IPS DF 6.9 (cell line): ENCODE data around the gene KCMF1.

Experiments
- DNase-seq: peaks from one replicate; pipeline ENCODE4 v3.0.0-alpha.2; 2013; ENCODE audit warnings: low read depth, low spot score
- H3K27ac ChIP-seq: one replicate; pipeline ENCODE4 v1.5.1; 2013; ENCODE audit warnings: low read length, control low read depth
- H3K27me3 ChIP-seq: 2 replicates; pipeline ENCODE4 v1.6.1; 2013; ENCODE audit warnings: mild to moderate bottlenecking, low read length; ENCODE audit not compliant: control insufficient read depth, insufficient read depth
- H3K36me3 ChIP-seq: 2 replicates; pipeline ENCODE4 v1.6.1; 2013; ENCODE audit warnings: low read length; ENCODE audit not compliant: control insufficient read depth, insufficient read depth
- H3K4me1 ChIP-seq: 2 replicates; pipeline ENCODE4 v1.6.1; 2013; ENCODE audit warnings: low read length; ENCODE audit not compliant: control insufficient read depth, insufficient read depth
- H3K4me3 ChIP-seq: 2 replicates; pipeline ENCODE4 v1.5.1; 2013; ENCODE audit warnings: mild to moderate bottlenecking, low read length
- H3K9me3 ChIP-seq: 2 replicates; pipeline ENCODE4 v1.6.1; 2013; ENCODE audit warnings: low read length, inconsistent platforms; ENCODE audit not compliant: control insufficient read depth, insufficient read depth
- WGBS: extraction: QIAGEN DNeasy Blood & Tissue Kit; methylation state at CpG from one replicate; pipeline ENCODE4 v1.1.7; 2013; ENCODE audit warnings: mixed read lengths, missing lambda C conversion rate; ENCODE audit not compliant: insufficient read length, insufficient coverage; 5-methylcytosine and 5-hydroxymethylcytosine counted together

The KCMF1 gene

DNA sequence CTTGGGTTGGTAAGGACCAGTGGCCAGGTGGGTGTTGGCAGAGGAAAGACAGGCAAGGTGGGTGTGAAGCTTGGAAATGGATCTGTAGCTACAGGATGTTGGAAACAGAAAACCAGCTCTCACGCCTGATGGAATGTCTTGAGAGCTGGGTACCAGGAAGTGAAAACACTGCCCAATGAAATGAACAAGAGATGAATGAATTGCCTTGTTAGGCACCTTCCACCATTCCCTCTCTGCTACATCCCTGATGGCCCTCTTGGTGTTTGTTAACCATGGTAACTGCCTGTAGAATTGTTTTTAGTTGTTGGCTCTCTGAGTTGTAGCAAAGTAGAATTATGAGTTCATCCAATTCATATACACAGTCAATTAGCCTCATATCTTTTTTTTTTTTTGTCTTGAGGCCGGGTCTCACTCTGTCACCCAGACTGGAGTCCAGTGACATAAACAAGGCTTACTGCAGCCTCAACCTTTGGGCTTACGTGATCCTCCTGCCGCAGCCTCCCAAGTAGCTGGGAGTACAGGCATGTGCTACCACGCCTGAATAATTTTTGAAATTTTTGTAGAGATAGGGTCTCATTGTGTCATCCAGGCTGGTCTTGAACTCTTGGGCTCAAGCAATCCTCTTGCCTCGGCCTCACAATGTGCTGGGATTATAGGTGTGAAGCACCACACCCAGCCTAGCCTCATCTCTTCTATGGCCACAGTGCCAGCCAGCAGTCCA lies 9.5 kb downstream of the KCMF1 start:
- no peaks in the 10 kb centered on the region for H3K9me3 ChIP-seq
- H3K4me3 ChIP-seq: no peak overlapping the region
- DNase-seq: no peak
- peaks cover 2% of the 10 kb centered on the region; the same call in 1 of the 2 replicates for H3K4me1 ChIP-seq
- H3K36me3 ChIP-seq: no peaks in the 10 kb centered on the region
- no peaks in the 10 kb centered on the region for H3K27me3 ChIP-seq
- H3K27ac ChIP-seq: no peak overlapping the region
- WGBS: no CpG with 5 or more reads among the region's 6 CpGs

DNA sequence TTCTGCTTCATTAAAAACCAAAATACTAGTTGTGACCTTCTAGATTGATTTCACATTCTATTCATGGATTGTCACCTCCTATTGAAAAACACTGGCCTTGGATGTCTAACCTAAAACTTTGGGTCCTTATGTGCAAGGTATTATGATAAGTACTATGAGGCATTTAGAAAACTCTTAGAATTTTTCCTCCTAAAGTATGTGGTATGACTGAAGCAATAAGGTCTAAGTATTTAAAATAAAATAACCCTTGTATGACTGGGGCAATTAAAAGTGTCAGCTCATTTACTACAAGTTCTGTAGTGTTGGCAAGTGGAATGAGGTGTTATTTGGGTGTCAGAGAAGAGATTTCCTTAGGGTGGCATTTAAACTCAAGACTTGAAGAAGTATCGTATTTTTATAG lies 15.1 kb downstream of the KCMF1 start:
- Histone ChIP-seq H3K9me3 (no peaks in the 10 kb centered on the region), H3K36me3 (no peaks in the 10 kb centered on the region), H3K27me3 (no peaks in the 10 kb centered on the region), H3K27ac (no peak overlapping the region), H3K4me1 (0 out of 2 replicates have a peak, but pooled peaks cover 1% of the 10 kb centered on the region), H3K4me3 (no peak overlapping the region)
- 100% methylated on average over 1 of the region's 1 CpG for WGBS
- no peak for DNase-seq

DNA sequence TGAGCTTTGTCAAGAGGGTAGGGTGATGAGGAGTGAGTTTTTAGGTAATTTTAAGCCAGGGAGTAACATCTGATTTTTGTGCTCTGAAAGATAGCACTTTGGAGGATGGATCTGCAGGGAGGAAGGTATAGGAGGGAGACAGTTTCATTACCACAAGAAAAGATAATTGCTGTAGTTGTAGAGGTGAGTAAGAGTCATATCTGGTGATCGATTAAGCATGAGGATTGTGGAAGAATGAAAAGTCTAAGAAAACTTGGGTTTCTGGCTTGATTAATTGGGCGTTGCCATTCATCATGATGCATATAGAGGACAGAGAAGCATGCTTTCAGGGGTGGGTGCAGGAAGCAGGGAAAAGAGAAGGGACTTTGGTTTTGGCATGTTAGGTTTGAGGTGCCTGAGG lies 18.5 kb downstream of the KCMF1 start:
- Histone ChIP-seq H3K27ac (no peak overlapping the region), H3K4me1 (0 out of 2 replicates have a peak, but pooled peaks cover 1% of the 10 kb centered on the region), H3K9me3 (no peaks in the 10 kb centered on the region), H3K4me3 (no peak overlapping the region), H3K36me3 (no peaks in the 10 kb centered on the region), H3K27me3 (no peaks in the 10 kb centered on the region)
- DNase-seq: no peak
- WGBS: no CpG with 5 or more reads among the region's 2 CpGs

DNA sequence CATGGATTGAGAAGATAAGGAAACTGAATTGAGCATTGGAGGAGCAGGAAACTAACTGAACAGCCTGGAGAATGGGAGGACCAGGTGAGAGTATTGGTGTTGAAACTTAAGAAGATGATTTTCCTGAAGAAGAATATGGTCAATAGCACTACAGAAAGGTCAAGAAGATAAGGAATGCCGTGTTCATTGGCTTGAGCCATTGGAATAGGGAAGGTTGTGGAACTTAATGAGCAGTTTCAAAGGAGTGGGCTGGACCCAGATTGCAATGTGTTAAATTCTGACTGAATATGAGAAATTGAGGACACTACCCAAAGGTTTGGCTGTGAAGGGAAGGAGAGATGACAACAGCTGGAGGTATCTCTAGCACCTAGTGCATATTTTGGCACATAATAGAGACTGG lies 19.0 kb downstream of the KCMF1 start:
- Histone ChIP-seq H3K27me3 (no peaks in the 10 kb centered on the region), H3K4me3 (no peak overlapping the region), H3K27ac (no peak overlapping the region), H3K9me3 (no peaks in the 10 kb centered on the region), H3K4me1 (0 out of 2 replicates have a peak, but pooled peaks cover 1% of the 10 kb centered on the region), H3K36me3 (no peaks in the 10 kb centered on the region)
- WGBS: no CpG with 5 or more reads among the region's 1 CpG
- DNase-seq: no peak

DNA sequence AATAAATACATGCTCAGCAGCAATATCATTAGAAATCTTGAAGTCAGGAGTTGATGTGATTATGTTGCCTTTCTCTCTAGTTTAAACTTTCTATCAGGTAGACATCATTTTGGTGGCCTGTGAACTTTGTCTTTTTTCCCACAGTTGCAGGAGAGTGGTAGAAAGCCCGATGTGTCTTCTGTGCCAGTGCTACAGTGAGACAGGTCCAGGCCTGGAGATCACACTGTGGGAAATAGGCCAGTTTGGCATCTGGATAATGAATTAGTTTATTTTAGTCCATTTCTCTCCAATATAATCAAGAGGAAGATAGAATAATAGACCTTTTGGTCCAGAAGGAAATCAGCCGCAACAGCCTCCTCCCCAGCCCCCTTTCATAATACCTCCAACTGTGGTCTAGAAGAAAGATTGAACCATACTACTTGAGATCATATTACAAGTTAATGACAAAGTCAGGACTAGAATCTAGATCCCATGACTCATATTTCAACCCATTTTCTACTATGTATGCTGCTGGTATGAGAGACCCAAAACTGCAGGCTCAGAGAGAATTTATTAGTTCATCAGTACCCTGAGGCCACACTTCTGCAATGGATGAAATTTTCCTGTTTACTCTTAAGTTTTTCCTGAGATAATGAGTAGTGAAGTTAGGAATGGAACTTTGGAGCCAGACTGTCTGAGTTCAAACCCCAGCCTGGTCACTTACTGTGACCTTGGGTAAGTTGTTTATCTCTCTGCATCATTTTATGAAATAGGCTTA lies 20.6 kb downstream of the KCMF1 start:
- Histone ChIP-seq H3K27me3 (no peaks in the 10 kb centered on the region), H3K9me3 (no peaks in the 10 kb centered on the region), H3K4me1 (0 out of 2 replicates have a peak, but pooled peaks cover 1% of the 10 kb centered on the region), H3K4me3 (no peak overlapping the region), H3K36me3 (no peaks in the 10 kb centered on the region), H3K27ac (no peak overlapping the region)
- no peak for DNase-seq
- WGBS: no CpG with 5 or more reads among the region's 2 CpGs

DNA sequence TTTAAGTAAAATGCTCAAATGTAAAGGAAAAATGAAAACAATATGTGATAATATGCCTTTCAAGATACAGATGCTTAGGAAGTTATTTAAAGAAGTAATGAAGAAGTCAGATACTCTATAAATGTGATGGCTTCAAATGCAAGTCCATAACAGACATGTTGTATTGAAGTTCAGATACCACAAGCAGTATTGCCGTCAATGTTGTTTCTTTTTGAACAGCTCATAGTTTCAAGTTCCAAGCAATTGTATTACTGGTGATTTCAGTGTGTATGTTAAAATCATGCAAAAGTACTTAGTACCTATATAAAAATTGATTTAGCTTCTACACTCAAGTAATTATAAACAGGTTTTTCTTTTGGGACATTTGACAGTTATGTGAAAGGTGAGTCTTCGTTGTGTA lies 24.9 kb downstream of the KCMF1 start:
- no peaks in the 10 kb centered on the region for H3K27me3 ChIP-seq
- no peak overlapping the region for H3K27ac ChIP-seq
- no CpG with 5 or more reads among the region's 2 CpGs for whole genome bisulfite sequencing
- no peak overlapping the region for H3K4me3 ChIP-seq
- no peak for DNase-seq
- no peaks in the 10 kb centered on the region for H3K36me3 ChIP-seq
- no peaks in the 10 kb centered on the region for H3K9me3 ChIP-seq
- H3K4me1 ChIP-seq: no peaks in the 10 kb centered on the region

DNA sequence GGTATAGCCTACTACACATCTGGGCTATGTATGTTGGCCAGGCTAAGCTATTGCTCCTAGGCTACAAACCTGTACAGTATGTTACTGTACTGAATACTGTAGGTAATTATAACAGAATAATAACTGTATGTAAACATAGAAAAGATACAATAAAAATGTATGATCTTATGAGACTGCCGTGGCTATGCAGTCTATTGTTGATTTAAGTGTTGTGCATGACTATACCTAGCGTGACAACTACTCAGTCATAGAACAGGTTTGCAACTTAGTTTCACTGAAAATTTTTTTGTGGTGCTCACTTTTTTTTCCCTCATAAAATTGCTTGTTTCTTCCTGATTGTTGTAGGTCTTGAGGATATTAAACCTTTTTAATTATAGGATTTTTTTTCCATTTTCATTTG lies 25.9 kb downstream of the KCMF1 start:
- Histone ChIP-seq H3K4me1 (no peaks in the 10 kb centered on the region), H3K36me3 (no peaks in the 10 kb centered on the region), H3K27ac (no peak overlapping the region)

DNA sequence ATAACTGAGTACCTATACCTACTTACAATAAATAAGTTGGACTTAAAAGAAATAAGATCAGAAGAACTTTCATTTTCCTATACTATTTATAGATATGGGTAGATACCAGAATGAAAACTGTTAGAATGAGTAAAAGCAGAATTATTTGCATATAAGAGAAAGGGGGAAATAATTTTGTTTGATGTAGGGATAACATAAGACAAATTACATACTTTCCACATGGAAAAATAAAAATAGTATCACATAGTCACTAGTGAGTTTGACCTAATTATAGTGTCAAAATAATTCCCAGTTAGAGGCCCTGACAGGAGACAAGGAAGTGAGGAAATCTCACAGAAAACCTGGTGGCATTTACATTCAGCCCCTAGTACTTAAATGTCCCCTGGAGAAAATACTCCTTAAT lies 28.6 kb downstream of the KCMF1 start:
- Histone ChIP-seq H3K4me3 (no peak overlapping the region), H3K27me3 (no peaks in the 10 kb centered on the region), H3K36me3 (no peaks in the 10 kb centered on the region), H3K27ac (no peak overlapping the region), H3K9me3 (no peaks in the 10 kb centered on the region), H3K4me1 (no peaks in the 10 kb centered on the region)
- DNase-seq: no peak

More for the DNA sequence above, 25.9 kb downstream of the KCMF1 start:
- Histone ChIP-seq H3K9me3 (no peaks in the 10 kb centered on the region), H3K4me3 (no peak overlapping the region), H3K27me3 (no peaks in the 10 kb centered on the region)
- WGBS: no CpG with 5 or more reads among the region's 2 CpGs
- no peak for DNase-seq

DNA sequence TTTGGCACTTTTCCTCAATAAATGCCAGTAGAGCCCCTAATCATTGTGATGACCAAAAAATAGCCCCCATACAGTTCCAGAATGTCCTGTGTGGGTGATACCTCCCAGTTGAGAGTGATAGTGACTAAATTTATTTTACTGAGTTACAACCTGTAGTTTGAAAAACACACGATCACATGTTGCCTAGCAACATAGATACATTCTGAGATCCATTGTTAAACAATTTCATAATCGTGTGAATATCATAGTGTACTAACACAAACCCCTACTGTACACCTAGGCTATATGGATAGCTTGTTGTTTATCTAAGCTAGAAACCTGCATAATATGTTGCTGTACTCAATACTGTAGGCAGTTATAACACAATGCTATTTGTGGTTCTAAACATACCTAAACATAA lies 30.6 kb downstream of the KCMF1 start:
- no CpG with 5 or more reads among the region's 2 CpGs for WGBS
- no peak for DNase-seq
- Histone ChIP-seq H3K27me3 (no peaks in the 10 kb centered on the region), H3K9me3 (no peaks in the 10 kb centered on the region), H3K4me3 (no peak overlapping the region), H3K27ac (no peak overlapping the region), H3K36me3 (no peaks in the 10 kb centered on the region), H3K4me1 (no peaks in the 10 kb centered on the region)

DNA sequence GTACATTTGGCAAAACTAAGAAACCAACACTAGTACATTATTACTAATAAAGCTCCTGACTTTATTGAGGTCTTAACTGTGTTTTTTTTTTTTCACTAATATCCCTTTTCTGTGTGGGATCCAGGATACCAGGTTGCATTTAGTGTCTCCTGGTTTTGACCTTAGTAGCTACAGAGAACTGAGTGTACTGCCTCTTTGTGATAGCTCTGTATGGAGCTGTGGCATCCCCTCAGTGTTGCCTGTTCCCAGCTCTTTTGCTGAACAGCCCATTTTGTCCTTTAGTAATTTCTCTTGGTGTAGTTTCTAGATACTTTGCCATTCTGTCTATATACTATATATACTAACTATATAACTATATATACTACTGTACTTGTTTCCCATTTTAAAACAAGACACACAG lies 31.6 kb downstream of the KCMF1 start:
- no peak for DNase-seq
- Histone ChIP-seq H3K4me3 (no peak overlapping the region), H3K9me3 (no peaks in the 10 kb centered on the region), H3K4me1 (no peaks in the 10 kb centered on the region), H3K27ac (no peak overlapping the region), H3K36me3 (no peaks in the 10 kb centered on the region), H3K27me3 (no peaks in the 10 kb centered on the region)

DNA sequence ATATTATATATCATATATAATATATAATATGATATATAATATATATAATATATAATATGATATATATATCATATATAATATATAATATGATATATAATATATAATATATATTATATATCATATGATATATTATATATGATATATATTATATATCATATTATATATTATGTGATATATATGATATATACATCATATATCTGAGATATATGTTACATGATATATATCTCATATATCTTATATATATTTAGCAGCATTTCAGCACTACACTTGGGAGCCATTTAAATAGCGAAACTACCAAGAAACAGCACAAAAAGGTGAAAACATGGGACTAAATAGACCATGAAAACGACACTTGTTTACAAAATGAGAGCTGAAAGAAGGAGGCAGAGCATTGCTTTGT lies 37.3 kb downstream of the KCMF1 start:
- Histone ChIP-seq H3K9me3 (no peaks in the 10 kb centered on the region), H3K27me3 (no peaks in the 10 kb centered on the region), H3K27ac (no peak overlapping the region), H3K4me3 (no peak overlapping the region), H3K36me3 (peaks cover 2% of the 10 kb centered on the region; the same call in 1 of the 2 replicates), H3K4me1 (no peaks in the 10 kb centered on the region)
- no peak for DNase-seq
- no CpG with 5 or more reads among the region's 2 CpGs for WGBS
